GM18520 (cell line): ENCODE results near the gene ZNF804B.

Experiments
- ATAC-seq: cut with Tn5 transposase; IDR thresholded peaks from one replicate; pipeline ENCODE4 v1.9.1; 2021; ENCODE audit not compliant: unreplicated experiment

The ZNF804B gene

GRCh38 chr7:89247207-89247606 lies 487.7 kb downstream of the ZNF804B start:
- no peak for ATAC-seq

- no peak for ATAC-seq
Observed at GRCh38 chr7:89259085-89259484, 499.6 kb downstream of the ZNF804B start.

GRCh38 chr7:89264126-89264525 lies 504.6 kb downstream of the ZNF804B start:
- ATAC-seq = no peak

- no peak for ATAC-seq
Observed at GRCh38 chr7:89265631-89266030, 506.1 kb downstream of the ZNF804B start.

GRCh38 chr7:89283302-89283701 lies 523.8 kb downstream of the ZNF804B start:
- no peak for ATAC-seq

- no peak for ATAC-seq
Observed at GRCh38 chr7:89308535-89308934, 549.0 kb downstream of the ZNF804B start.

GRCh38 chr7:89311886-89312285 lies 552.4 kb downstream of the ZNF804B start:
- ATAC-seq = no peak

GRCh38 chr7:89312551-89312950 lies 553.1 kb downstream of the ZNF804B start:
- no peak for ATAC-seq

- no peak for ATAC-seq
Observed at GRCh38 chr7:89316584-89317251, 557.2 kb downstream of the ZNF804B start.

- no peak for ATAC-seq
Observed at GRCh38 chr7:89332026-89332425, 572.5 kb downstream of the ZNF804B start.

- ATAC-seq = no peak
Observed at GRCh38 chr7:89334797-89335196, 575.3 kb downstream of the ZNF804B start.

GRCh38 chr7:89335490-89335889 lies 576.0 kb downstream of the ZNF804B start:
- ATAC-seq = no peak

- ATAC-seq = no peak
Observed at GRCh38 chr7:89336121-89336520, 576.6 kb downstream of the ZNF804B start.

GRCh38 chr7:89339748-89340147 lies 580.2 kb downstream of the ZNF804B start:
- no peak for ATAC-seq

- ATAC-seq = no peak
Observed at GRCh38 chr7:89357121-89357520, 597.6 kb downstream of the ZNF804B start.

GRCh38 chr7:89377219-89377618 lies 617.7 kb downstream of the ZNF804B start:
- ATAC-seq = no peak

- no peak for ATAC-seq
Observed at GRCh38 chr7:89385411-89385810, 625.9 kb downstream of the ZNF804B start.
